ENCODE results near the gene UBC.

UBC gene

DNA sequence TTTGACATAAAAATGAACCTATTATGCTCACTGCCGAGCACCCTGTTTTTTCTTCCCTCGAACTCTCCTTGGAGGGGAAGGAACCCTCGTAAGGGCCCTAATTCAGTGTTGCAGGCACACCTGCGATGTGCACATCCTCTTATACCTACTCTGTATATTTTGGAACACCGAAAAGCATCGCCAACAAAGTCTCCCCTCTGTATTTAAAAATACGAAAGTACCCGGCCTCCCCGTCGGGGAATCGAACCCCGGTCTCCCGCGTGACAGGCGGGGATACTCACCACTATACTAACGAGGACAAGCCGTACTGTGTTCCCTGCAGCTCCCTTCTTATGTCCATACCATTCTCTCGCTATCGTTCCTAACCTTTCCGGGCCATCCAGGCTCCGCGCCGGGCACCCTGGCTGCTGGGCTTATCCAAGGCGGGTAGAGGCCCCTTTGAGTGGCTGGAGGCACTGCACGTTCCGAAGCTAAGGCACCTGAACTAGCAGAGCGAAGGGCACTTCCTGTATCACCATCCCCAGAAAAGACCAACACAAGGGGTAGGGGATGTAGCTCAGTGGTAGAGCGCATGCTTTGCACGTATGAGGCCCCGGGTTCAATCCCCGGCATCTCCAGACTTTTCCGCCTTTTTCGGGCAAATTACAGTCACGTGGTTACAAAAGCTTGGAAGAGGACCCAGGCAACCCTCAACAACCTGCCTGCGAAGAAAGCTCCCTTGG, 25.1 kb upstream of the UBC start (continued):
- TF ChIP-seq PPARA (CRISPR knock-in tag; IDR thresholded peaks at IDR 0.05; ENCODE audit: borderline replicate concordance) (0 out of 2 replicates have a peak, but pooled peaks have one; percentile 59), ARNTL (CRISPR knock-in tag; IDR thresholded peaks at IDR 0.05; ENCODE audit: borderline replicate concordance, low read depth) (0 out of 2 replicates have a peak, but pooled peaks have one; percentile 46), SNAI2 (CRISPR knock-in tag; IDR thresholded peaks at IDR 0.05) (no peak), ZNF8 (CRISPR knock-in tag; IDR thresholded peaks at IDR 0.05) (peak; percentile 61; the same call in 1 of the 2 replicates), OSR1 (CRISPR knock-in tag; IDR thresholded peaks at IDR 0.05) (no peak)
- TF ChIP-seq, protein P1, sequence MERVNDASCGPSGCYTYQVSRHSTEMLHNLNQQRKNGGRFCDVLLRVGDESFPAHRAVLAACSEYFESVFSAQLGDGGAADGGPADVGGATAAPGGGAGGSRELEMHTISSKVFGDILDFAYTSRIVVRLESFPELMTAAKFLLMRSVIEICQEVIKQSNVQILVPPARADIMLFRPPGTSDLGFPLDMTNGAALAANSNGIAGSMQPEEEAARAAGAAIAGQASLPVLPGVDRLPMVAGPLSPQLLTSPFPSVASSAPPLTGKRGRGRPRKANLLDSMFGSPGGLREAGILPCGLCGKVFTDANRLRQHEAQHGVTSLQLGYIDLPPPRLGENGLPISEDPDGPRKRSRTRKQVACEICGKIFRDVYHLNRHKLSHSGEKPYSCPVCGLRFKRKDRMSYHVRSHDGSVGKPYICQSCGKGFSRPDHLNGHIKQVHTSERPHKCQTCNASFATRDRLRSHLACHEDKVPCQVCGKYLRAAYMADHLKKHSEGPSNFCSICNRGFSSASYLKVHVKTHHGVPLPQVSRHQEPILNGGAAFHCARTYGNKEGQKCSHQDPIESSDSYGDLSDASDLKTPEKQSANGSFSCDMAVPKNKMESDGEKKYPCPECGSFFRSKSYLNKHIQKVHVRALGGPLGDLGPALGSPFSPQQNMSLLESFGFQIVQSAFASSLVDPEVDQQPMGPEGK (CRISPR knock-in tag; IDR thresholded peaks at IDR 0.05; ENCODE audit: borderline replicate concordance) = peak; percentile 73; the same call in 1 of the 2 replicates

DNA sequence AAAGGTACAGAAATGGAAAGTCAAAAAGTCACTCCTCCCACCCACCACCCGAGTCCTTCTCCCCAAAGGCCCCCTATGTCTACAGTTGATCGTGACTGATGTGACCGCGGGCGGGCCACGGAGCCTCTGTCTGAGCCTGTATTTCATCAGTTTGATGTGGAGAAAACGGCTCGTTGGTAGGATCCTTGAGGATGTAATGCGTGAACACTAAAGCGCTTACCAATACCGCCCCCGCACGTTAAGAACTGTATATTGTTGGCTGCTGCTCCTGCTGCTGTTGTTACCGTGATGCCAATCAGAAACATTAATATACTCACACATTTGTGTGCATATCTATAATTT, 24.6 kb upstream of the UBC start:
- peak; percentile 48 for ATAC-seq
- TF ChIP-seq, protein P2, sequence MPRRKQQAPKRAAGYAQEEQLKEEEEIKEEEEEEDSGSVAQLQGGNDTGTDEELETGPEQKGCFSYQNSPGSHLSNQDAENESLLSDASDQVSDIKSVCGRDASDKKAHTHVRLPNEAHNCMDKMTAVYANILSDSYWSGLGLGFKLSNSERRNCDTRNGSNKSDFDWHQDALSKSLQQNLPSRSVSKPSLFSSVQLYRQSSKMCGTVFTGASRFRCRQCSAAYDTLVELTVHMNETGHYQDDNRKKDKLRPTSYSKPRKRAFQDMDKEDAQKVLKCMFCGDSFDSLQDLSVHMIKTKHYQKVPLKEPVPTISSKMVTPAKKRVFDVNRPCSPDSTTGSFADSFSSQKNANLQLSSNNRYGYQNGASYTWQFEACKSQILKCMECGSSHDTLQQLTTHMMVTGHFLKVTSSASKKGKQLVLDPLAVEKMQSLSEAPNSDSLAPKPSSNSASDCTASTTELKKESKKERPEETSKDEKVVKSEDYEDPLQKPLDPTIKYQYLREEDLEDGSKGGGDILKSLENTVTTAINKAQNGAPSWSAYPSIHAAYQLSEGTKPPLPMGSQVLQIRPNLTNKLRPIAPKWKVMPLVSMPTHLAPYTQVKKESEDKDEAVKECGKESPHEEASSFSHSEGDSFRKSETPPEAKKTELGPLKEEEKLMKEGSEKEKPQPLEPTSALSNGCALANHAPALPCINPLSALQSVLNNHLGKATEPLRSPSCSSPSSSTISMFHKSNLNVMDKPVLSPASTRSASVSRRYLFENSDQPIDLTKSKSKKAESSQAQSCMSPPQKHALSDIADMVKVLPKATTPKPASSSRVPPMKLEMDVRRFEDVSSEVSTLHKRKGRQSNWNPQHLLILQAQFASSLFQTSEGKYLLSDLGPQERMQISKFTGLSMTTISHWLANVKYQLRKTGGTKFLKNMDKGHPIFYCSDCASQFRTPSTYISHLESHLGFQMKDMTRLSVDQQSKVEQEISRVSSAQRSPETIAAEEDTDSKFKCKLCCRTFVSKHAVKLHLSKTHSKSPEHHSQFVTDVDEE (CRISPR knock-in tag; IDR thresholded peaks at IDR 0.05) = 0 out of 2 replicates have a peak, but pooled peaks have one; percentile 5
- no peak for TF ChIP-seq OSR1 (CRISPR knock-in tag; IDR thresholded peaks at IDR 0.05)

DNA sequence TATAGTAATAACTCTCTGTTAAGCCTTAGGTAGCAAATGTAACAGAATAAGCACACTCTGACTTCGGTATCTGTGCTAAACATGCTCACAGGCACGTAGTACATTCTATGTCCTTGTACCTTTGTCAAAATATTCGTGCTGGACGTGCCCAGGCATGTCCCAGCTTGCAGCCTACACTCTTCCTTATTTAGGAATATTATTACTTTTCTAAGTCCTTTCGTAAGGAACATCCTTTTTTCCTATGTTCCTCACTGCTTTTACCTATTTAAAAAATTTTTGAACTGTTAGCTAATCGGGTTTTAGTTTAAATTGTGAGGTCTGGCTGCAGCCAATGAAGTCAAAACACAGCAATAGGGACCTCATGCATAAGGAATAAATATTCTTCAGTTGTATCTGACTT, 24.1 kb upstream of the UBC start:
- ATAC-seq = no peak
- TF ChIP-seq ESRRG (CRISPR knock-in tag; IDR thresholded peaks at IDR 0.05) (no peak), ZFP3 (CRISPR knock-in tag; IDR thresholded peaks at IDR 0.05) (no peak), ZFP30 (CRISPR knock-in tag; IDR thresholded peaks at IDR 0.05) (no peak), CSDC2 (CRISPR knock-in tag; IDR thresholded peaks at IDR 0.05) (no peak), BACH2 (CRISPR knock-in tag; IDR thresholded peaks at IDR 0.05; ENCODE audit: borderline replicate concordance) (no peak), RARB (CRISPR knock-in tag; IDR thresholded peaks at IDR 0.05) (no peak), TCF4 (CRISPR knock-in tag; IDR thresholded peaks at IDR 0.05; ENCODE audit: borderline replicate concordance) (no peak), ZC3H10 (CRISPR knock-in tag; IDR thresholded peaks at IDR 0.05) (no peak), GLIS3 (CRISPR knock-in tag; IDR thresholded peaks at IDR 0.05) (no peak), TOX (CRISPR knock-in tag; IDR thresholded peaks at IDR 0.05; ENCODE audit: borderline replicate concordance) (no peak), OSR1 (CRISPR knock-in tag; IDR thresholded peaks at IDR 0.05) (no peak), SNAI2 (CRISPR knock-in tag; IDR thresholded peaks at IDR 0.05) (no peak), ISL1 (CRISPR knock-in tag; IDR thresholded peaks at IDR 0.05) (no peak)
- TF ChIP-seq, protein P3, sequence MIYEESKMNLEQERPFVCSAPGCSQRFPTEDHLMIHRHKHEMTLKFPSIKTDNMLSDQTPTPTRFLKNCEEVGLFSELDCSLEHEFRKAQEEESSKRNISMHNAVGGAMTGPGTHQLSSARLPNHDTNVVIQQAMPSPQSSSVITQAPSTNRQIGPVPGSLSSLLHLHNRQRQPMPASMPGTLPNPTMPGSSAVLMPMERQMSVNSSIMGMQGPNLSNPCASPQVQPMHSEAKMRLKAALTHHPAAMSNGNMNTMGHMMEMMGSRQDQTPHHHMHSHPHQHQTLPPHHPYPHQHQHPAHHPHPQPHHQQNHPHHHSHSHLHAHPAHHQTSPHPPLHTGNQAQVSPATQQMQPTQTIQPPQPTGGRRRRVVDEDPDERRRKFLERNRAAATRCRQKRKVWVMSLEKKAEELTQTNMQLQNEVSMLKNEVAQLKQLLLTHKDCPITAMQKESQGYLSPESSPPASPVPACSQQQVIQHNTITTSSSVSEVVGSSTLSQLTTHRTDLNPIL (CRISPR knock-in tag; IDR thresholded peaks at IDR 0.05; ENCODE audit: low read depth) = no peak
- TF ChIP-seq, protein P4, sequence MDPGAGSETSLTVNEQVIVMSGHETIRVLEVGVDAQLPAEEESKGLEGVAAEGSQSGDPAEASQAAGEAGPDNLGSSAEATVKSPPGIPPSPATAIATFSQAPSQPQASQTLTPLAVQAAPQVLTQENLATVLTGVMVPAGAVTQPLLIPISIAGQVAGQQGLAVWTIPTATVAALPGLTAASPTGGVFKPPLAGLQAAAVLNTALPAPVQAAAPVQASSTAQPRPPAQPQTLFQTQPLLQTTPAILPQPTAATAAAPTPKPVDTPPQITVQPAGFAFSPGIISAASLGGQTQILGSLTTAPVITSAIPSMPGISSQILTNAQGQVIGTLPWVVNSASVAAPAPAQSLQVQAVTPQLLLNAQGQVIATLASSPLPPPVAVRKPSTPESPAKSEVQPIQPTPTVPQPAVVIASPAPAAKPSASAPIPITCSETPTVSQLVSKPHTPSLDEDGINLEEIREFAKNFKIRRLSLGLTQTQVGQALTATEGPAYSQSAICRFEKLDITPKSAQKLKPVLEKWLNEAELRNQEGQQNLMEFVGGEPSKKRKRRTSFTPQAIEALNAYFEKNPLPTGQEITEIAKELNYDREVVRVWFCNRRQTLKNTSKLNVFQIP (CRISPR knock-in tag; IDR thresholded peaks at IDR 0.05; ENCODE audit: borderline replicate concordance, low read depth) = no peak
- TF ChIP-seq, protein P1 (CRISPR knock-in tag; IDR thresholded peaks at IDR 0.05; ENCODE audit: borderline replicate concordance) = no peak
- TF ChIP-seq, protein P2 (CRISPR knock-in tag; IDR thresholded peaks at IDR 0.05) = no peak
- TF ChIP-seq, protein P5, sequence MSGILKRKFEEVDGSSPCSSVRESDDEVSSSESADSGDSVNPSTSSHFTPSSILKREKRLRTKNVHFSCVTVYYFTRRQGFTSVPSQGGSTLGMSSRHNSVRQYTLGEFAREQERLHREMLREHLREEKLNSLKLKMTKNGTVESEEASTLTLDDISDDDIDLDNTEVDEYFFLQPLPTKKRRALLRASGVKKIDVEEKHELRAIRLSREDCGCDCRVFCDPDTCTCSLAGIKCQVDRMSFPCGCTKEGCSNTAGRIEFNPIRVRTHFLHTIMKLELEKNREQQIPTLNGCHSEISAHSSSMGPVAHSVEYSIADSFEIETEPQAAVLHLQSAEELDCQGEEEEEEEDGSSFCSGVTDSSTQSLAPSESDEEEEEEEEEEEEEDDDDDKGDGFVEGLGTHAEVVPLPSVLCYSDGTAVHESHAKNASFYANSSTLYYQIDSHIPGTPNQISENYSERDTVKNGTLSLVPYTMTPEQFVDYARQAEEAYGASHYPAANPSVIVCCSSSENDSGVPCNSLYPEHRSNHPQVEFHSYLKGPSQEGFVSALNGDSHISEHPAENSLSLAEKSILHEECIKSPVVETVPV (CRISPR knock-in tag; IDR thresholded peaks at IDR 0.05) = no peak

All from SK-N-SH treated with all-trans-retinoic acid at 6 μM for 48 hours (cell line).